HepG2 (cell line): ENCODE results near the gene DLX4. TPM values are rescaled to one million over a fixed set of nuclear protein-coding genes. Genes with fewer than 3 reads are reported as not detected.

Source experiments
- ATAC-seq: fragments of 200-7000 bp; cut with Tn5 transposase; 3 replicates; pipeline ENCODE4 v1.9.1; 2020; ENCODE audit warnings: mild to moderate bottlenecking, moderate library complexity
- BruUV-seq: library from RNA; stranded (reverse); fragments of 400-500 nt; replicated peaks from 2 replicates; lab custom pipeline; 2021; lab: Mats Ljungman, UMichigan
- CTCF ChIA-PET: fragments of 300-600 bp; formaldehyde crosslinking; extraction: SDS; loops from one replicate; lab custom pipeline; 2021; ENCODE audit warnings: low total read pairs, inconsistent platforms, low intra/inter-chr PET ratio; lab: Yijun Ruan, JAX
- POLR2A ChIA-PET: fragments of 350-600 bp; sonication (Branson Sonifier 250); formaldehyde crosslinking; loops from one replicate; lab custom pipeline; 2020; ENCODE audit warnings: antibody characterized with exemption, inconsistent platforms; lab: Yijun Ruan, JAX
- DNase-seq: peaks from one replicate; pipeline ENCODE4 v3.0.0-alpha.2; 2015; ENCODE audit warnings: low spot score
- FAIRE-seq: peaks from 3 replicates; lab custom pipeline; 2011; peaks lifted over from hg19 to GRCh38; lab: Jason Lieb, UNC
- H2AFZ ChIP-seq: one replicate; pipeline ENCODE4 v1.6.1; 2011; ENCODE audit warnings: low read length, inconsistent platforms
- H3K27ac ChIP-seq: fragments of 300-600 bp; 3 replicates; pipeline ENCODE4 v1.8.0; 2011; ENCODE audit warnings: mixed run types, mild to moderate bottlenecking, mixed read lengths, low read length, inconsistent platforms; ENCODE audit not compliant: insufficient read depth; ENCODE audit errors: extremely low read length
- H3K27me3 ChIP-seq, 2 experiments: fragments of 200-600 bp in 1 of 2; 2 replicates in 1 of 2; 3 replicates in 1 of 2; pipeline versions ENCODE4 v1.6.0 to v1.8.0; 2011; ENCODE audit warnings: low read length in 2 of 2, mild to moderate bottlenecking in 2 of 2, moderate library complexity in 2 of 2, inconsistent platforms in 1 of 2; ENCODE audit not compliant: insufficient read depth in 2 of 2, control insufficient read depth in 1 of 2
- H3K36me3 ChIP-seq, 2 experiments: fragments of 200-600 bp in 1 of 2; replicated peaks in 1 of 2; 2 replicates in 1 of 2; 3 replicates in 1 of 2; pipeline versions ENCODE4 v1.5.1 to v1.8.0; 2011; ENCODE audit warnings: low read length in 2 of 2, inconsistent platforms in 1 of 2; ENCODE audit not compliant: insufficient read depth in 2 of 2, control insufficient read depth in 1 of 2
- H3K4me1 ChIP-seq: 2 replicates; pipeline ENCODE4 v1.5.1; 2012; ENCODE audit warnings: low read length, inconsistent platforms; ENCODE audit not compliant: insufficient read depth
- H3K4me2 ChIP-seq: 2 replicates; pipeline ENCODE4 v1.6.0; 2011; ENCODE audit warnings: low read depth, low read length, inconsistent platforms
- H3K4me3 ChIP-seq, 3 experiments: fragments of 200-600 bp in 1 of 3; sonication (generic), shearing (Covaris generic) in 1 of 3; replicated peaks in 1 of 3; 2 replicates each; pipeline ENCODE4 v1.5.1; 2011 to 2016; ENCODE audit warnings: low read length in 3 of 3, inconsistent platforms in 2 of 3, low read depth in 2 of 3, mild to moderate bottlenecking in 2 of 3, control low read depth in 1 of 3, mixed read lengths in 1 of 3; ENCODE audit not compliant: insufficient read depth in 1 of 3
- H3K79me2 ChIP-seq: one replicate; pipeline ENCODE4 v1.6.1; 2011; ENCODE audit warnings: low read length, inconsistent platforms; ENCODE audit not compliant: insufficient read depth
- H3K9ac ChIP-seq: 2 replicates; pipeline ENCODE4 v1.6.0; 2011; ENCODE audit warnings: mild to moderate bottlenecking, low read depth, low read length, inconsistent platforms; ENCODE audit not compliant: insufficient read depth
- H3K9me3 ChIP-seq: 2 replicates; pipeline ENCODE4 v1.5.1; 2012; ENCODE audit warnings: mild to moderate bottlenecking, low read length
- H4K20me1 ChIP-seq: 2 replicates; pipeline ENCODE4 v1.6.0; 2011; ENCODE audit warnings: inconsistent platforms, mild to moderate bottlenecking, low read length, moderate library complexity; ENCODE audit not compliant: insufficient read depth
- ASH2L ChIP-seq: fragments of 300-600, 200-600 bp; sonication (generic); IDR thresholded peaks from 2 replicates; pipeline ENCODE4 v1.7.0; 2017; ENCODE audit warnings: low read depth, mild to moderate bottlenecking, moderate library complexity, mixed read lengths, low read length; ENCODE audit not compliant: insufficient read length
- EZH2 ChIP-seq: conservative IDR thresholded peaks from 2 replicates; pipeline ENCODE4 v1.6.1; 2012; ENCODE audit warnings: mild to moderate bottlenecking, low read depth, low read length, moderate library complexity
- PAF1 ChIP-seq: IDR thresholded peaks from 2 replicates; pipeline ENCODE4 v1.6.1; 2016; ENCODE audit warnings: missing genetic modification reagents, missing compliant biosample characterization
- WGBS: methylation state at CpG from one replicate; pipeline ENCODE4 v1.1.6; 2017; ENCODE audit warnings: low lambda C conversion rate; 5-methylcytosine and 5-hydroxymethylcytosine counted together
- in situ Hi-C: cut with HindIII; loops from 2 replicates; pipeline ENCODE4 v1.10.0; 2017; ENCODE audit warnings: low pct_unique_long_range_greater_than_20kb; ENCODE audit not compliant: extremely low pct_ligation_motif_present
- intact Hi-C: fragments of 100-400 bp; cut with micrococcal nuclease; formaldehyde crosslinking; loops from one replicate; pipeline ENCODE4 v1.10.0; 2022; ENCODE audit not compliant: unreplicated experiment
- polyA plus RNA-seq, 8 experiments: library from polyadenylated mRNA; depleted of rRNA in 3 of 8; stranded (reverse) in 7 of 8; unstranded in 1 of 8; fragments of >200 nt; fragmentation: Illumina TruSeq in 4 of 8; extraction: Trizol in 4 of 8; gene quantifications; 2 replicates each; pipeline versions ENCODE4 v1.2.1 to v1.2.3, GENCODE V29; 2011 to 2016; ENCODE audit warnings: low read depth in 4 of 8, missing spikeins in 1 of 8, mixed read lengths in 1 of 8; ENCODE audit not compliant: insufficient read depth in 1 of 8
- total RNA-seq, 5 experiments: library from RNA; depleted of rRNA; stranded (reverse); fragments of >200 nt; fragmentation: Illumina TruSeq; extraction: Trizol; gene quantifications; 2 replicates each; pipeline ENCODE4 v1.2.3, GENCODE V29; 2016; ENCODE audit warnings: low read depth in 1 of 5
- TF ChIP-seq, protein P1 (sequence below): sonication (generic); formaldehyde crosslinking; IDR thresholded peaks from 2 replicates; pipeline ENCODE4 v1.9.0; 2021; ENCODE audit warnings: mild to moderate bottlenecking, missing genetic modification reagents

DLX4 gene
- total and polyA plus RNA-seq, 2 of the 13 experiments (the other 11 are each of a cell fraction or from before 2014, with no cell fraction given), result 0.55 to 2.3 TPM

DNA sequence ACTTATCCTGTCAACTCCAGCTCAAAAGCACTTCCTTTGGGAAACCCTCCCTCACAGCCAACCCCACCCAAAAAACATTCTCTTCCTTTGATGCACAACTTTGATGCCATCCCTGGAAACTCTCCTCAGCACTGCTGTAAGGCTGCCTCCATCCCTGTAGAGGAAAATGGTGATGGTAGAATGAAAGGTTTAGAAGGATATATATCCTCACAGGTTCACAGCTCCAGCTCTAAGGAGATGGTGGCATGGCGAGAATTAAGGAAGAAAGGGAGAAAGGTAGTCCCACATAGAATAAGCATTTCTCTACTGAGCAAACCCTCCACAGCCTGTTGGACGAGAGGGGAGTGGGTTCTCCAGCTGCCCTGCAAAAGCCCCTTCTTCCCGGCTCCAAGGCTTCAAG, 2.2 kb upstream of the DLX4 start:
- intact Hi-C loops, result no loop called here
- TF ChIP-seq ASH2L (no peak), EZH2 (no peak), PAF1 (no peak)
- TF ChIP-seq, protein P1, sequence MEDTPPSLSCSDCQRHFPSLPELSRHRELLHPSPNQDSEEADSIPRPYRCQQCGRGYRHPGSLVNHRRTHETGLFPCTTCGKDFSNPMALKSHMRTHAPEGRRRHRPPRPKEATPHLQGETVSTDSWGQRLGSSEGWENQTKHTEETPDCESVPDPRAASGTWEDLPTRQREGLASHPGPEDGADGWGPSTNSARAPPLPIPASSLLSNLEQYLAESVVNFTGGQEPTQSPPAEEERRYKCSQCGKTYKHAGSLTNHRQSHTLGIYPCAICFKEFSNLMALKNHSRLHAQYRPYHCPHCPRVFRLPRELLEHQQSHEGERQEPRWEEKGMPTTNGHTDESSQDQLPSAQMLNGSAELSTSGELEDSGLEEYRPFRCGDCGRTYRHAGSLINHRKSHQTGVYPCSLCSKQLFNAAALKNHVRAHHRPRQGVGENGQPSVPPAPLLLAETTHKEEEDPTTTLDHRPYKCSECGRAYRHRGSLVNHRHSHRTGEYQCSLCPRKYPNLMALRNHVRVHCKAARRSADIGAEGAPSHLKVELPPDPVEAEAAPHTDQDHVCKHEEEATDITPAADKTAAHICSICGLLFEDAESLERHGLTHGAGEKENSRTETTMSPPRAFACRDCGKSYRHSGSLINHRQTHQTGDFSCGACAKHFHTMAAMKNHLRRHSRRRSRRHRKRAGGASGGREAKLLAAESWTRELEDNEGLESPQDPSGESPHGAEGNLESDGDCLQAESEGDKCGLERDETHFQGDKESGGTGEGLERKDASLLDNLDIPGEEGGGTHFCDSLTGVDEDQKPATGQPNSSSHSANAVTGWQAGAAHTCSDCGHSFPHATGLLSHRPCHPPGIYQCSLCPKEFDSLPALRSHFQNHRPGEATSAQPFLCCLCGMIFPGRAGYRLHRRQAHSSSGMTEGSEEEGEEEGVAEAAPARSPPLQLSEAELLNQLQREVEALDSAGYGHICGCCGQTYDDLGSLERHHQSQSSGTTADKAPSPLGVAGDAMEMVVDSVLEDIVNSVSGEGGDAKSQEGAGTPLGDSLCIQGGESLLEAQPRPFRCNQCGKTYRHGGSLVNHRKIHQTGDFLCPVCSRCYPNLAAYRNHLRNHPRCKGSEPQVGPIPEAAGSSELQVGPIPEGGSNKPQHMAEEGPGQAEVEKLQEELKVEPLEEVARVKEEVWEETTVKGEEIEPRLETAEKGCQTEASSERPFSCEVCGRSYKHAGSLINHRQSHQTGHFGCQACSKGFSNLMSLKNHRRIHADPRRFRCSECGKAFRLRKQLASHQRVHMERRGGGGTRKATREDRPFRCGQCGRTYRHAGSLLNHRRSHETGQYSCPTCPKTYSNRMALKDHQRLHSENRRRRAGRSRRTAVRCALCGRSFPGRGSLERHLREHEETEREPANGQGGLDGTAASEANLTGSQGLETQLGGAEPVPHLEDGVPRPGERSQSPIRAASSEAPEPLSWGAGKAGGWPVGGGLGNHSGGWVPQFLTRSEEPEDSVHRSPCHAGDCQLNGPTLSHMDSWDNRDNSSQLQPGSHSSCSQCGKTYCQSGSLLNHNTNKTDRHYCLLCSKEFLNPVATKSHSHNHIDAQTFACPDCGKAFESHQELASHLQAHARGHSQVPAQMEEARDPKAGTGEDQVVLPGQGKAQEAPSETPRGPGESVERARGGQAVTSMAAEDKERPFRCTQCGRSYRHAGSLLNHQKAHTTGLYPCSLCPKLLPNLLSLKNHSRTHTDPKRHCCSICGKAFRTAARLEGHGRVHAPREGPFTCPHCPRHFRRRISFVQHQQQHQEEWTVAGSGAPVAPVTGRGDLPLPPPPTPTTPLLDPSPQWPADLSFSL (CRISPR knock-in tag), result no peak
- Histone ChIP-seq H3K4me1 (peaks cover 34% of the 10 kb centered on the region), H3K9me3 (no peaks in the 10 kb centered on the region), H3K79me2 (no peaks in the 10 kb centered on the region), H3K36me3 (no peaks in the 10 kb centered on the region), H3K27ac (no peak overlapping the region), H3K27me3 (peaks cover 37 to 93% of the 10 kb centered on the region in 2 experiments), H2AFZ (no peak overlapping the region), H3K4me2 (no peak overlapping the region), H3K4me3 (no peak overlapping the region), H3K9ac (no peak overlapping the region), H4K20me1 (peaks cover 4% of the 10 kb centered on the region; the same call in 1 of the 2 replicates)
- CTCF ChIA-PET, result no interaction called here
- ATAC-seq, result no peak
- BruUV-seq, result no TSS peak
- POLR2A ChIA-PET, result no interaction called here
- no peak for DNase-seq
- no peak for FAIRE-seq
- in situ Hi-C loops, result no loop called here
- 11% methylated on average over 3 of the region's 3 CpGs for WGBS
